Measurements from ENCODE around the gene CUBN. TPM values are rescaled to one million over a fixed set of nuclear protein-coding genes. Genes with fewer than 3 reads are reported as not detected.
"Not testable (repeated sequence)": the region's sequence is repeated elsewhere in the genome, so short reads cannot be mapped to it uniquely, and the experiment has no call there.

The CUBN gene
- total RNA-seq, 1 experiment from 2014 or later, result 7.8 TPM

GRCh38 chr10:17031637-17032635 lies 97.7 kb downstream of the CUBN start:
- in situ Hi-C loops (cut with HindIII; ENCODE audit: low pct_unique_long_range_greater_than_20kb, low sequenced_read_pairs), result no loop called here
- DNase-seq (ENCODE audit: low read depth, low spot score), result no peak

GRCh38 chr10:17029581-17030271 lies 99.9 kb downstream of the CUBN start:
- peak; percentile 67 for DNase-seq (ENCODE audit: low read depth, low spot score)
- in situ Hi-C loops (cut with HindIII; ENCODE audit: low pct_unique_long_range_greater_than_20kb, low sequenced_read_pairs), result no loop called here

DNA sequence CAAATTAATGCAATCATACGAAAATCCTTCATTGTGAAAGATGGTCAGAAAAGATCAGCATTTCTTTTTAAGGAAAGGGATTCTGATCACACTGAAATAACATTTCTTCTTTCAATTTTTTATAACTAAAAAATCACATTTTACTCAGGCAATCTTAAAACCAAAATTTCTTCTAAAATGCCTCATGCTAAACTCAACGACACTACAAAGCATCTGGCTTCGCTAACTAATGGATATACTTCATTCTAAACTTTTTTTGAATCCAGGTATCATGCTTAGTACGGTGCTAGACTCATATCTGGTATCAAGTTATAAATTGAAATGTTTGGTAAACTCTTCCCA lies 100.4 kb downstream of the CUBN start:
- in situ Hi-C loops (cut with HindIII; ENCODE audit: low pct_unique_long_range_greater_than_20kb, low sequenced_read_pairs), result no loop called here

DNA sequence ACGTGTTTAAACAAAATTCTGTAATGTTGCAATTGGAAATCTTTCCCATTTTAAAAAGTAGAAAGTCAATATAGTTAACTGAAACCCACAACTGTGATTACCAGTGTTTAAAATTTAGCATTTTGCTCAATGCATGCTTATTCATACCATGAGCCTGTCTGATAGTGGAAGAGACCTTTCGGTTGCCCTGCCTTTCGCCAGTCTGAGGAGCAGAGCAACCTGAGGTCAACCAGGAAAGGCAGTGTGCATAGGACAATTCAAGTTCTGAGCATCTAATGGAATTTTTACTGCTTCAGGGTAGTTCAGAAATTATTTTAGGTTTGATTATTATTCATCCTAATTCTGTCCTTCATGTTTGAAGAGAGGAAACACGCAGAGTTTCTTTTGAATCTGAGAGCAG lies 100.8 kb downstream of the CUBN start:
- in situ Hi-C loops (cut with HindIII; ENCODE audit: low pct_unique_long_range_greater_than_20kb, low sequenced_read_pairs), result no loop called here
- DNase-seq (ENCODE audit: low read depth, low spot score), result no peak

More for the DNA sequence above, 100.4 kb downstream of the CUBN start:
- no peak for DNase-seq (ENCODE audit: low read depth, low spot score)

DNA sequence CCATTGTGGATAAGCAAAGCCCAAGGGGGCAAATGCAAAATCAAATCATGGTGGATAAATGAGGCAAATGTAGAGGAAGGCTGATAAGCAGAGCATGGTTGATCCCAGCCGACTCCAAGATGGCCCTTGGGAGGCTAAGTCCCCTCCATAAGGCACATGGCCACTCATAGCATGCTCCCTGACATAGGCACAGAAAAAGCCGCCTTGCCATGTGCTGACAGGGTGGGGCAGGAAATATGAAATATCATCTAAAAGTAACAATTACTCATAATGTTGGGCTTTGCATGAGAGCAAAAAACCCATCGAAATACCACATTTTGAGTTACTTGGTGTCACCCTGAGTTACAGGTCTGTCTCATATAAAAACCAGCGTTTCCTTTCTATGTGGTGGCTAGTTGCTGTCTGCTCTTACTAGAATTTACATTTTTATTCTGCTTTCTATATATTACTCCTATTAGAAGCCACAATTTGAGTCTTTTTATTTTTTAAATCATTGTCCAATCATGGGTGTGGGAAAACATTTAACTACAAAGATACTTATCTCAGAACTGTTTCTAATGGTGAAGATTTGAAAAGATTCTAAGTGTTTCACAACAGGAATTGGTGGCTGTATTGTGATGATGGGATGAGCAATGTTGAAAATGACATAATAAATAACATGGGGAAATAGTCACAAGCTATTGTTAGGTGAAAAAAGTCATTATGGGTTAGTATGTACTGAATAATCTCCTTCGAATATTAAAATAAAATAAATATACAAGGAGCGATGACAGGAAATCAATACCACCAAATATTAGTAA lies 102.7 kb downstream of the CUBN start:
- DNase-seq (ENCODE audit: low read depth, low spot score), result no peak
- in situ Hi-C loops (cut with HindIII; ENCODE audit: low pct_unique_long_range_greater_than_20kb, low sequenced_read_pairs), result no loop called here

DNA sequence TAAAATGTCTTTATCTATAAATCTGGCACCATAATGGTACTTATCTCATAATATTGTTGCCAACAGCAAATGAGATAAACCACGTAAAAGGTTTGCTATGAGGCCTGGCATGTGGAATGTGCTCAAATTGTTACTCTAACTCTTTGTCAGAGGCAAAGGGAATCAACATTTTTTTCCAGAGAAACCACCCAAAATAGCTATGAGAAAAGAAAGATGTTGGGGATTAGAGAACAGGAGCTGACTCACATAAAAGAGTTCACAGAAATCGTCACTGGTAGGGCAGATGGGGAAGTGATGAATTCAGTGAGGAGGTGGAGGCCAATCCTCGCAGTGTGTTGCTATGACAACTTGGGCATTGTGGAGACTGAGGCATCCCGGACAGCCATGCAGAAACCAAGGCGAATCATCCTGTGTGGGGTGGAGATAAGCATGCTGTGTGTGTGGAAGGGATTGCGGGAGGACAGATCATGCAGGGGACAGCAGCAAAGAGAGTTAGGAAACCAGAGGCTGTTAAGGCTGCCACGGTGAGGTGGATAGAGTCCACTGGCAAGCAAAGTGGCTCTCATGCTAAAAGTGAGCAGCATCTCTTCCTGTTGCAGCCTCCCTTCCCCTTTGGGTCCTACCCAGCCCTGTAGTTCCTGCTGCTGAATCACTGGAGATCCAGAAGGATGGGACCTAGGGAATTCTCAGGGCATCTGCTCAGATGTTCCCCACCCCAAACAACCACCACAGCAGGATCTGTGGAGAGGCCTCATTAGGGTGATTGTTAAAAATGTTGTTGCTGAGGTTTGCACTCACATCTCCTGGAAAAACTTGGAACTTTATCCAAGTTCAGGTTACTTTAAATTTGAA lies 103.9 kb downstream of the CUBN start:
- in situ Hi-C loops (cut with HindIII; ENCODE audit: low pct_unique_long_range_greater_than_20kb, low sequenced_read_pairs), result no loop called here
- DNase-seq (ENCODE audit: low read depth, low spot score), result no peak

- in situ Hi-C loops (cut with HindIII; ENCODE audit: low pct_unique_long_range_greater_than_20kb, low sequenced_read_pairs), result no loop called here
- no peak for DNase-seq (ENCODE audit: low read depth, low spot score)
Measured at GRCh38 chr10:17024461-17024860, 105.2 kb downstream of the CUBN start.

GRCh38 chr10:17023386-17024298 lies 106.0 kb downstream of the CUBN start:
- in situ Hi-C loops (cut with HindIII; ENCODE audit: low pct_unique_long_range_greater_than_20kb, low sequenced_read_pairs), result no loop called here
- DNase-seq (ENCODE audit: low read depth, low spot score), result peak; percentile 75

GRCh38 chr10:17022896-17023295 lies 106.7 kb downstream of the CUBN start:
- DNase-seq (ENCODE audit: low read depth, low spot score), result no peak
- in situ Hi-C loops (cut with HindIII; ENCODE audit: low pct_unique_long_range_greater_than_20kb, low sequenced_read_pairs), result no loop called here

DNA sequence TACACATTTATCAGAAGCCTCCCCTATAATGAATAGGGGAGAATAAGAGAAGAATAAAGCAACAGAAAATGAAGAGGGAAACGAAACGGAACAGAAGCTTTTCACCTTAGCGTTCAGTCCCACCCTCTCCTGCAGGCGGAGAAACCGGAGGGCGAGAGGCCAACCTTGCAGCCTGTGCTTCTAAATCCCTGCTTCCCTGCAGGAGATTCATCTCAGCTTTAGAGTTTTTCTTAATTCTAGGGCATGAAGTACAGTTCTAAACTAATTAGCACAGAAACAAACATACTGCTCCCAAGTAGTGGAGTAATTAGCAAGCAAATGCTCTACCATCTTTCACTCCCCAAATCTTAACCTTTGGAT lies 107.2 kb downstream of the CUBN start:
- no peak for DNase-seq (ENCODE audit: low read depth, low spot score)
- in situ Hi-C loops (cut with HindIII; ENCODE audit: low pct_unique_long_range_greater_than_20kb, low sequenced_read_pairs), result no loop called here

DNA sequence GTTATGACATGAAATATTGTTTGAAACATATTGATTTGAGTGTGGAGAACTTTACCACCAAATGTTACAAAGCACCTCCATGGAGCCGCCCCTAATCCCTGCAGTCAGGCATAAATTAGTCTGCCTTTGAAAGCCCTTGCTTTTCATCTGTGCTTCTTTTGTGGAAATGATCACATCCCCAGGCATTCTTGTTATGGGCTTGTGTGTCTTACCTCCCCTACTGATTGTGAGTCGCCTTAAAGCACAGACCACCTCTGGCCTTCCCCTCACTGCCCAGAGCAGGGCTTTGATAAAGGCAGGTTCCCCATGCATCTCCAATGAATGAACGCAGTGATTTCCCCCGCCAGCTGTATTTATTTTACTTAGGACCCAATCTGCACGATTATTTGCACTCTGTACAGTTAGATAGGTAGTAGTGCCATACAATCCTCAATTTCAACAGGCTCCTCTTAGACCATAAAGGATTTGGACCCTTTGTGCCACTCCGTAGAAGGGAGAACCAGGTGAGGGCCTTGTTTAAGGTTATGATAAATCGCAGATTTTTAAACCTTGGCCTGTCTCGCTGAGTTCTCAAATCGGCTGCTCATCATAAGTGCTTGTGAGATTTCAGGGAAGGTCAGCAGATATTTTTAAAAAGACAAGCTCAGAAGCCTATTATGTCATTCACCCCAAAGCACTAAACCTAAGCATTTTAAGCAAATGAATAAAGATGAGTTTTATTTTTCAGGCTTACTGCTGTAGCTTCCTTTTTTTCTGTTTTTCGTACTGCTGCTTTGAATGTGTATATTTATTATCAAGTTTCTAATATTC lies 107.8 kb downstream of the CUBN start:
- no peak for DNase-seq (ENCODE audit: low read depth, low spot score)
- in situ Hi-C loops (cut with HindIII; ENCODE audit: low pct_unique_long_range_greater_than_20kb, low sequenced_read_pairs), result no loop called here

- in situ Hi-C loops (cut with HindIII; ENCODE audit: low pct_unique_long_range_greater_than_20kb, low sequenced_read_pairs), result no loop called here
- no peak for DNase-seq (ENCODE audit: low read depth, low spot score)
Measured at GRCh38 chr10:17019696-17020095, 109.9 kb downstream of the CUBN start.

DNA sequence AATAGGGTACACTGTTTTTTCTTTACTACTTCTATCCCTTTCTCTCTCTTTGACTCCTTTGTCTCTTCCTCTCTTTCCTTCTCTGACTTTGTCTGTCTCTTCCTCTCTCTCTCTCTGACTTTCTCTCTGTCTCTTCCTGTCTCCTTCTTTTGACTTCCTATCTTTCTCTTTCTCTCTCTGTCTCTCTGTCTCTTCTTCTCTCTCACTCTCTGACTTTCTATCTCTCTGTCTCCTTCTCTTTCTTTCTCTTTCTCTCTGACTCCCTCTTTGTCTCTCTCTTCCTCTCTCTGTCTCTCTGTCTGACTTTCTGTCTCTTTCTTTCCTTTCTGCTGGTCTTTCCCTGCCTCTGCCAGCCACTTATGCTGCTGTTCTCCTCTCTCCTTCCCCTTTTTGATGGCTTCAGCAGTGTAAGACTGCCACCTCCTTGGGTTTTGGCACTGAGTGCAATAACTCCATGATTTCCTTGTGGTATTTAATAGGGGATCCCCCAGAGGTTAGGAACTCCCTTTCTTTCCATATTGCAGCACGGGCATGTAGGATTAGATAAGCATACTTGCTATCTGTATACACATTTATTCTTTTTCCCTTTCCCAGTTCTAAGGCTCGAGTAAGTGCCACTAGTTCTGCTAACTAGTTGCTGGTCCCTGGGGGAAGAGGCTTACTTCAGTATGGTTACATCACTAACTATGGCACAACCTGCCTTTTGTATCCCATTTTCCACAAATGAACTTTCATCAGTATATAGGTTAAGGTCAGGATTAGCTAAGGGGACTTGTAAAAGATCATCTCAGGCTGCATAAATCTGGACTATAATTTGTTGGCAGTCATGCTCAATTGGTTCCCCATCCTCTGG lies 116.3 kb downstream of the CUBN start:
- in situ Hi-C loops (cut with HindIII; ENCODE audit: low pct_unique_long_range_greater_than_20kb, low sequenced_read_pairs); DNase-seq (ENCODE audit: low read depth, low spot score): not testable (repeated sequence)

DNA sequence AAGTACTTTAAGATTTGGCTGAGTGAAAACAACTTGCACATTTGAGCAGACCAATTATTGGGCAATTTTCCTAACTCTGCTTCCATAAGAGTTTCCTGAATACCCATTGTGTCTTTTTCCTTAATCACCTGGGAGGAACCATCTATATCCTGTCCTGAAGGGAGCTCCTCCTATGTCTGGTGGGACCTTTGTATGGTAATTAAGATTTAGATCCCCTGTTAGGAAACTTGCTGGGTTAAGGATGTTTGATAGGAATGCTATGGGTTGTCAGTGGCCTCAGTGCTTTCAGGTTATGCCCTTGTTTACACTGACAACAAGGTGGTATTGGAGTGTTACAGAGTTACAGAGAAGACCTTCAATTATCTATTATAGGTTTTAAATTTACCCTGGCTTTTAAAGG lies 116.9 kb downstream of the CUBN start:
- DNase-seq (ENCODE audit: low read depth, low spot score), result not testable (repeated sequence)

More for the DNA sequence above, 116.9 kb downstream of the CUBN start:
- in situ Hi-C loops (cut with HindIII; ENCODE audit: low pct_unique_long_range_greater_than_20kb, low sequenced_read_pairs), result not testable (repeated sequence)

Data from SK-MEL-5 (cell line).